GM21576 (cell line): ENCODE results near the gene SLC30A4.
A peak's percentile ranks its signal among the peaks of the same experiment; 100 is the strongest.
"Not testable (repeated sequence)": the region's sequence is repeated elsewhere in the genome, so short reads cannot be mapped to it uniquely, and the experiment has no call there.

ENCODE experiments used
- ATAC-seq: cut with Tn5 transposase; IDR thresholded peaks from one replicate; pipeline ENCODE4 v1.9.1; 2021; ENCODE audit warnings: mild to moderate bottlenecking, moderate library complexity; ENCODE audit not compliant: unreplicated experiment

Gene SLC30A4

GRCh38 chr15:45522328-45523165 is at the start of gene SLC30A4:
Gene SLC30A4 (minus strand): TSS chr15:45522755. CDS start chr15:45522354, 401 bp downstream.
- ATAC-seq: peak; percentile 54

- no peak for ATAC-seq
These were observed 33.5 kb upstream of the SLC30A4 start for GRCh38 chr15:45555934-45556608.

GRCh38 chr15:45551676-45552075 is 29.1 kb upstream of the SLC30A4 start:
- no peak for ATAC-seq

- ATAC-seq: no peak
These were observed 27.9 kb upstream of the SLC30A4 start for GRCh38 chr15:45550436-45550835.

GRCh38 chr15:45549541-45550220 is 27.1 kb upstream of the SLC30A4 start:
- no peak for ATAC-seq

GRCh38 chr15:45548753-45549520 is 26.4 kb upstream of the SLC30A4 start:
- ATAC-seq: no peak

GRCh38 chr15:45546789-45547188 is 24.2 kb upstream of the SLC30A4 start:
- ATAC-seq: no peak

- ATAC-seq: no peak
These were observed 21.9 kb upstream of the SLC30A4 start for GRCh38 chr15:45544266-45545023.

- ATAC-seq: no peak
These were observed 20.5 kb upstream of the SLC30A4 start for GRCh38 chr15:45543051-45543450.

GRCh38 chr15:45540531-45540930 is 18.0 kb upstream of the SLC30A4 start:
- no peak for ATAC-seq

GRCh38 chr15:45539680-45540079 is 17.1 kb upstream of the SLC30A4 start:
- ATAC-seq: no peak

- no peak for ATAC-seq
These were observed 14.4 kb upstream of the SLC30A4 start for GRCh38 chr15:45536934-45537333.

- ATAC-seq: no peak
These were observed 13.0 kb upstream of the SLC30A4 start for GRCh38 chr15:45535486-45536042.

GRCh38 chr15:45534821-45535220 is 12.3 kb upstream of the SLC30A4 start:
- no peak for ATAC-seq

- not testable (repeated sequence) for ATAC-seq
These were observed 10.3 kb upstream of the SLC30A4 start for GRCh38 chr15:45532892-45533291.

- ATAC-seq: no peak
These were observed 7.1 kb upstream of the SLC30A4 start for GRCh38 chr15:45529613-45530012.

- ATAC-seq: no peak
These were observed 4.5 kb upstream of the SLC30A4 start for GRCh38 chr15:45527086-45527485.

GRCh38 chr15:45523166-45523460 is 558 bp upstream of the SLC30A4 start:
- ATAC-seq: no peak

GRCh38 chr15:45521596-45522327 is 793 bp downstream of the SLC30A4 start:
- ATAC-seq: peak; percentile 16
